DND-41 (cell line): ENCODE data around the gene SLC16A1.

Experiments
- EZH2 ChIP-seq: IDR thresholded peaks from 3 replicates; pipeline ENCODE4 v1.6.1; 2012; ENCODE audit warnings: borderline replicate concordance, low read depth, mild to moderate bottlenecking, moderate library complexity, low read length, inconsistent platforms; ENCODE audit not compliant: severe bottlenecking
- TF ChIP-seq, protein P1 (sequence below): IDR thresholded peaks from 2 replicates; pipeline ENCODE4 v1.5.1; 2012; ENCODE audit warnings: borderline replicate concordance, low read length, moderate library complexity, mild to moderate bottlenecking; ENCODE audit not compliant: poor library complexity, severe bottlenecking; ENCODE audit errors: extremely low read depth

DNA sequence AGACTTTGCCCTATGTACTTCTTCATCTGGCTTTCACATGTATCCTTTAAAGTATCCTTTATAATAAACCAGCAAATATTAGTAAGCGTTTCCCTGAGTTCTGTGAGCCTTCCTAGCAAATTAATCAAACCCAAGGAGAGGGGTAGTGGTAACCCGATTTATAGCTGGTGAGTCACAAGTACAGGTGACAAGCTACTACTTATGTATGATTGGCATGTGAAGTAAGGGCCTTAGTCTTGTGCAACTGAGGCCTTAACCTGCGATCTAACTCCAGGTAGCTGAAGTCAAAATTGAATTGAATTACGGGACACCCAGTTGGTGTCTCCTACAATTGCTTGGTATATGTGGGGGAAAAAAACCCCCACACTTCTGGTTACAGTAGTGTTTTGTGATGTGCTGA, 26.0 kb downstream of the SLC16A1 start:
- no peak for TF ChIP-seq EZH2
- TF ChIP-seq, protein P1, sequence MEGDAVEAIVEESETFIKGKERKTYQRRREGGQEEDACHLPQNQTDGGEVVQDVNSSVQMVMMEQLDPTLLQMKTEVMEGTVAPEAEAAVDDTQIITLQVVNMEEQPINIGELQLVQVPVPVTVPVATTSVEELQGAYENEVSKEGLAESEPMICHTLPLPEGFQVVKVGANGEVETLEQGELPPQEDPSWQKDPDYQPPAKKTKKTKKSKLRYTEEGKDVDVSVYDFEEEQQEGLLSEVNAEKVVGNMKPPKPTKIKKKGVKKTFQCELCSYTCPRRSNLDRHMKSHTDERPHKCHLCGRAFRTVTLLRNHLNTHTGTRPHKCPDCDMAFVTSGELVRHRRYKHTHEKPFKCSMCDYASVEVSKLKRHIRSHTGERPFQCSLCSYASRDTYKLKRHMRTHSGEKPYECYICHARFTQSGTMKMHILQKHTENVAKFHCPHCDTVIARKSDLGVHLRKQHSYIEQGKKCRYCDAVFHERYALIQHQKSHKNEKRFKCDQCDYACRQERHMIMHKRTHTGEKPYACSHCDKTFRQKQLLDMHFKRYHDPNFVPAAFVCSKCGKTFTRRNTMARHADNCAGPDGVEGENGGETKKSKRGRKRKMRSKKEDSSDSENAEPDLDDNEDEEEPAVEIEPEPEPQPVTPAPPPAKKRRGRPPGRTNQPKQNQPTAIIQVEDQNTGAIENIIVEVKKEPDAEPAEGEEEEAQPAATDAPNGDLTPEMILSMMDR: no peak
